ENCODE measurements around the gene SLIT3. TPM values are rescaled to one million over a fixed set of nuclear protein-coding genes. Genes with fewer than 3 reads are reported as not detected.

SLIT3 gene
- total and polyA plus RNA-seq, 10 of the 15 experiments (the other 5 are each of a cell fraction or from before 2014, with no cell fraction given) = 0.05 TPM; not detected in 9

DNA sequence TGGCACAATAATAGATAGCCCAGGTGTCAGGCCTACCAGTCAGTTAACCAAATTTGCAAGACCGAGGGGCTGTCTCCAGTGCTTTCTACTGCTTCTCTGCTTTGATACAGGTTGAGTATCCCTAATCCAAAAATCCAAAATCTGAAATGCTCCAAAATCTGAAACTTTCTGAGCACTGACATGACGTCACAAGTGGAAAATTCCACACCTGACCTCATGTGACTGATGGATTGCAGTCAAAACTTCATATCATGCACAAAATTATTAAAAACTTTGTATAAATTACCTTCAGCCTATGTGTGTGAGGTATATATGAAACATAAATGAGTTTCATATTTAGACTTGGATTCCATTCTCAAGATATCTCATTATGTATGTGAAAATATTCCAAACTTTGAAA lies 508.3 kb downstream of the SLIT3 start:
- H3K27me3 ChIP-seq (replicated peaks in 1 of 2; ENCODE audit: control insufficient read depth in 2 of 2, insufficient read depth in 2 of 2, low read length in 1 of 2) = no peaks in the 10 kb centered on the region; a peak in 2 of 4 replicates
- no TSS peak for BruUV-seq (replicated peaks)
- intact Hi-C loops (cut with micrococcal nuclease; ENCODE audit: unreplicated experiment) = no loop called here
- WGBS (ENCODE audit: insufficient coverage, insufficient replicate concordance, low lambda C conversion rate, missing lambda C conversion rate) = 0% methylated on average over 2 of the region's 2 CpGs
- H2AFZ ChIP-seq (ENCODE audit: control insufficient read depth, low read depth, low read length) = no peak overlapping the region
- no peaks in the 10 kb centered on the region for H4K20me1 ChIP-seq (ENCODE audit: control insufficient read depth, insufficient read depth)
- FAIRE-seq (no peak), ATAC-seq (no peak), DNase-seq (ENCODE audit: low read depth, low spot score) (no peak)
- RAD21 ChIA-PET (ENCODE audit: unreplicated experiment) = no interaction called here
- POLR2A ChIA-PET = no interaction called here
- CTCF ChIA-PET = no interaction called here
- no peak overlapping the region for H3K4me2 ChIP-seq (ENCODE audit: control insufficient read depth, insufficient read depth)
- SMC1A ChIA-PET (ENCODE audit: uncharacterized antibody, unreplicated experiment) = no interaction called here
- no peaks in the 10 kb centered on the region for H3K36me3 ChIP-seq (ENCODE audit: control insufficient read depth in 2 of 2, insufficient read depth in 2 of 2, low read length in 1 of 2)
- in situ Hi-C loops (cut with MboI) = no loop called here
- H3K79me2 ChIP-seq (ENCODE audit: control insufficient read depth, insufficient read depth, low read length) = no peaks in the 10 kb centered on the region
- H3K4me1 ChIP-seq (ENCODE audit: control insufficient read depth, insufficient read depth, low read length) = no peaks in the 10 kb centered on the region
- no peak overlapping the region for H3K27ac ChIP-seq (ENCODE audit: control insufficient read depth, insufficient read depth)
- H3K9ac ChIP-seq (ENCODE audit: control insufficient read depth, insufficient read depth, low read length) = no peak overlapping the region
- no peak for TF ChIP-seq HDGF (IDR thresholded peaks at IDR 0.05)
- no peak for TF ChIP-seq LARP7 (IDR thresholded peaks at IDR 0.05)
- no peak for TF ChIP-seq HCFC1 (IDR thresholded peaks at IDR 0.05; ENCODE audit: low read length)
- TF ChIP-seq RFX5 (IDR thresholded peaks at IDR 0.05; ENCODE audit: low read depth, low read length) = no peak
- TF ChIP-seq ATF7 (IDR thresholded peaks at IDR 0.05; ENCODE audit: low read depth) = no peak
- TF ChIP-seq HDAC2 (IDR thresholded peaks at IDR 0.05) = no peak
- TF ChIP-seq BACH1 (IDR thresholded peaks at IDR 0.05; ENCODE audit: borderline replicate concordance) = no peak
- no peak for TF ChIP-seq FOS (IDR thresholded peaks at IDR 0.05; ENCODE audit: borderline replicate concordance, extremely low read depth, insufficient read length)
- TF ChIP-seq CHD2 (IDR thresholded peaks at IDR 0.05; ENCODE audit: borderline replicate concordance, low read depth, low read length) = no peak
- no peak for TF ChIP-seq FOXK2 (IDR thresholded peaks at IDR 0.05)
- TF ChIP-seq, protein P1, sequence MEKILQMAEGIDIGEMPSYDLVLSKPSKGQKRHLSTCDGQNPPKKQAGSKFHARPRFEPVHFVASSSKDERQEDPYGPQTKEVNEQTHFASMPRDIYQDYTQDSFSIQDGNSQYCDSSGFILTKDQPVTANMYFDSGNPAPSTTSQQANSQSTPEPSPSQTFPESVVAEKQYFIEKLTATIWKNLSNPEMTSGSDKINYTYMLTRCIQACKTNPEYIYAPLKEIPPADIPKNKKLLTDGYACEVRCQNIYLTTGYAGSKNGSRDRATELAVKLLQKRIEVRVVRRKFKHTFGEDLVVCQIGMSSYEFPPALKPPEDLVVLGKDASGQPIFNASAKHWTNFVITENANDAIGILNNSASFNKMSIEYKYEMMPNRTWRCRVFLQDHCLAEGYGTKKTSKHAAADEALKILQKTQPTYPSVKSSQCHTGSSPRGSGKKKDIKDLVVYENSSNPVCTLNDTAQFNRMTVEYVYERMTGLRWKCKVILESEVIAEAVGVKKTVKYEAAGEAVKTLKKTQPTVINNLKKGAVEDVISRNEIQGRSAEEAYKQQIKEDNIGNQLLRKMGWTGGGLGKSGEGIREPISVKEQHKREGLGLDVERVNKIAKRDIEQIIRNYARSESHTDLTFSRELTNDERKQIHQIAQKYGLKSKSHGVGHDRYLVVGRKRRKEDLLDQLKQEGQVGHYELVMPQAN (conservative IDR thresholded peaks at IDR 0.05) = no peak
- no peak for TF ChIP-seq RAD21 (IDR thresholded peaks at IDR 0.05; ENCODE audit: insufficient read depth, low read depth, low read length)
- TF ChIP-seq MEF2A (IDR thresholded peaks at IDR 0.05; ENCODE audit: insufficient read depth, low read depth, low read length) = no peak
- no peak for TF ChIP-seq RUNX3 (IDR thresholded peaks at IDR 0.05; ENCODE audit: low read length)
- no peak for TF ChIP-seq CBX3 (IDR thresholded peaks at IDR 0.05; ENCODE audit: borderline replicate concordance, low read depth)
- no peak for TF ChIP-seq POLR2A (IDR thresholded peaks at IDR 0.05; ENCODE audit: low read depth, low read length)
- no peak for TF ChIP-seq USF2 (IDR thresholded peaks at IDR 0.05; ENCODE audit: borderline replicate concordance, low read depth, low read length)
- TF ChIP-seq RELB (IDR thresholded peaks at IDR 0.05; ENCODE audit: low read depth) = no peak
- no peak overlapping the region for H3K4me3 ChIP-seq
- no peaks in the 10 kb centered on the region for H3K9me3 ChIP-seq (replicated peaks; ENCODE audit: control insufficient read depth, insufficient read depth, low read length)
